ENCODE data around the gene KCNH8.

- TF ChIP-seq CTCF (IDR thresholded peaks at IDR 0.05): no peak
- no peak for TF ChIP-seq POLR2A (IDR thresholded peaks at IDR 0.05; ENCODE audit: low read depth)
- TF ChIP-seq POLR2AphosphoS5 (IDR thresholded peaks at IDR 0.05): no peak
Observed at GRCh38 chr3:19284974-19285373, 136.7 kb downstream of the KCNH8 start.
